SU-DHL-6 (cell line): ENCODE measurements around the gene SEC22A.

Source experiments
- CTCF ChIP-seq: fragments of 200-600 bp; sonication (generic); IDR thresholded peaks from one replicate; pipeline ENCODE4 v1.5.1; 2017; ENCODE audit warnings: antibody characterized with exemption, mild to moderate bottlenecking, low read length, moderate library complexity; ENCODE audit not compliant: insufficient read depth, poor library complexity, severe bottlenecking
- EZH2phosphoT487 ChIP-seq: fragments of 200-600 bp; sonication (generic), shearing (Covaris generic); conservative IDR thresholded peaks from 2 replicates; pipeline ENCODE4 v1.6.1; 2018; ENCODE audit warnings: mild to moderate bottlenecking, antibody characterized with exemption, low read length, moderate library complexity, mixed read lengths

- TF ChIP-seq CTCF (no peak), EZH2phosphoT487 (no peak)
These were observed 33.1 kb upstream of the SEC22A start for GRCh38 chr3:123168605-123169004.
